GM21390 (cell line): Measurements from ENCODE around the gene ZP1.

Source experiments
- ATAC-seq: cut with Tn5 transposase; IDR thresholded peaks from one replicate; pipeline ENCODE4 v1.9.1; 2021; ENCODE audit not compliant: unreplicated experiment

ZP1 gene

DNA sequence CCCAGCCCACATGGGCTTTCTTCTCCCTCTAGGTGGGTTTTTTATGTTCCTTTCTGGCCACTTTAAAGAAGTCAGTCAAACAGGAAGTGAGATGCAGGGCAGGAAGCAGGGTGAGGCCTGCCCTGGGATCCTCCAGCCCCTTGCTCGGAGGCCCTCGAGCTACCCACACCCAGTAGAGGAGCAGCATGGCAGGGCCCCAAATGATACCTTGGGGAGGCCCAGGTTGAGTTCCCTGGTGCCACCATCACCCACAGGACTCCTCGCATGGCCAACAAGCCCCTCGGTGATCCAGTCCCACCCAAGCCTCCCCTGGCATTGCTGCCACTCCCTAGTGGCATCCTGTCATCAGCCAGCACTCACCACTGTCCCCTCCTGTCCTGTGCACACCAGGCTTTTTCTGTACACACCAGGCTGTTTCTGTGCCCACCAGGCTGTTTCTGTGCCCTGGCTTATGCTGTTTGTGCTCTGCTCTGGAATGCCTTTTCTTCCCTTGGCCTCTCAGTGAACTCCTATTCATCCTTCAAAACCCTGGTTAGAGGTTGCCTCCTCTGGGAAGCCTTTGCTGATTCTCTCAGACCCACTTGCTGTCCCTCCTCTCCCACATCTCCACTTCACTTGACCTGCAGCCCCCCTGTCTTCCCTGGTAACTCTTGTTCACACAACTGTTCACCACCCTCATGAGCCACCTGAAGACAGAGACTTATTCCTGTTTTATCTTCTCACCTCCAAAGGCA is 8.4 kb upstream of the ZP1 start:
- ATAC-seq: no peak

DNA sequence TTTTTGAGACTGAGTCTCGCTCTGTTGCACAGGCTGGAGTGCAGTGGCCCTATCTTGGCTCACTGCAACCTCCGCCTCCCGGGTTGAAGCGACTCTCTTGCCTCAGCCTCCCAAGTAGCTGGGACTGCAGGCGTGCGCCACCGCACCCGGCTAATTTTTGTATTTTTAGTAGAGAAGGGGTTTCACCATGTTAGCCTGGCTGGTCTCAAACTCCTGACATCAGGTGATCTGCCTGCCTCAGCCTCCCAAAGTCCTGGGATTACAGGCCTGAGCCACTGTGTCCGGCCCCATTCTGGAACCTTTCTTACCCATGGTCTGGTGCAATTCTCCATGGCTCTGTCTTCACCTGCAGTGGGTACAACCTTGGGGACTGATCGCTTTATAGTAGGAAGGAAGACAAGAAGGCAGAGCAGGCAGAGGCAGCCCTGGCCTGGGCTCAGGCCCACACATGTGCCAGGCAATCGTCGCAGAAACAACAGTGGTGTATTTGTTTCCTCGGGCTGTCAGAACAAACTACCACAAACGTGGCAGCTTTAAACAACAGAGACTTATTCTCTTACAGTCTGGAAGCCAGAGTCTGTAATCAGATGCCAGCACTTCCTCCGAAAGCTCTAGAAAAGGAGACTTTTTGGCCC is 7.6 kb upstream of the ZP1 start:
- no peak for ATAC-seq

DNA sequence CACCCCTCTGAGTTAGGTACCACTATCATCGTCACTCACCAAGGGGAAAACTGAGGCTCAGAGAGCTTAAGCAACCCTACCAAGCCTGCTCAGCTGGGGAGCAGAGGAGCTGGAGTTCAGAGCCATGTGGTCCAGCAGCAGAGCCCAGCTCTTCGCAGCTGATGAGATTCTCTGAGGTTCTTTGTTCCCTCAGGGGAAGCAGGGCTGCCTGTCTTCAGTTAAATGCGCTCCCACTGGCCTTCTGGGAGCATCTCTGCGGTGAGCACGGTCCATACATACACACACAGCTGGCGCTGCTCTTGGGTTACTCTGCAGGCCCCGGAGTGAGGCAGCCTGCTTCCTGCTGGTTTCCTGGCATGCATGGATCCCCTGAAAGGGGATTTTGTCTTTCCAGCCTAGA is 6.4 kb upstream of the ZP1 start:
- no peak for ATAC-seq

DNA sequence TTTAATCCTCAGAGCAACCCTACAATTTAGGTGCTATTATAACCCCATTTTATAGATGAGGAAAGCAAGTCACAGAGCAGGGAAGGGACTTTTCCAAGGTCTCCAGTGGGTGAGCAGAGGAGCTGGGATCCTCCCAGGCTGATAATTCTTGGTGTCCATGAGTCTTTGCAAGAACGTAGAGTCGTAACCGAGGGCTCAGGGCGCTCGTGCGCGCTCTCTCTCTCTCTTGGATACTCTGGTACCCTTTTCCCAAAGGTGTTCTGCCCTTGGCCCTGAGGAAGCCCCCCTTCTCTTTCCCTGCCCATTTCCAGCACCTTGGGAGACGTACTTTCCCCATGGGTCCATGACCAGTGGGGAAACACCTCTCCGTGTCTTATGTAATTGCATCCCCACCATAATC is 5.2 kb upstream of the ZP1 start:
- no peak for ATAC-seq

DNA sequence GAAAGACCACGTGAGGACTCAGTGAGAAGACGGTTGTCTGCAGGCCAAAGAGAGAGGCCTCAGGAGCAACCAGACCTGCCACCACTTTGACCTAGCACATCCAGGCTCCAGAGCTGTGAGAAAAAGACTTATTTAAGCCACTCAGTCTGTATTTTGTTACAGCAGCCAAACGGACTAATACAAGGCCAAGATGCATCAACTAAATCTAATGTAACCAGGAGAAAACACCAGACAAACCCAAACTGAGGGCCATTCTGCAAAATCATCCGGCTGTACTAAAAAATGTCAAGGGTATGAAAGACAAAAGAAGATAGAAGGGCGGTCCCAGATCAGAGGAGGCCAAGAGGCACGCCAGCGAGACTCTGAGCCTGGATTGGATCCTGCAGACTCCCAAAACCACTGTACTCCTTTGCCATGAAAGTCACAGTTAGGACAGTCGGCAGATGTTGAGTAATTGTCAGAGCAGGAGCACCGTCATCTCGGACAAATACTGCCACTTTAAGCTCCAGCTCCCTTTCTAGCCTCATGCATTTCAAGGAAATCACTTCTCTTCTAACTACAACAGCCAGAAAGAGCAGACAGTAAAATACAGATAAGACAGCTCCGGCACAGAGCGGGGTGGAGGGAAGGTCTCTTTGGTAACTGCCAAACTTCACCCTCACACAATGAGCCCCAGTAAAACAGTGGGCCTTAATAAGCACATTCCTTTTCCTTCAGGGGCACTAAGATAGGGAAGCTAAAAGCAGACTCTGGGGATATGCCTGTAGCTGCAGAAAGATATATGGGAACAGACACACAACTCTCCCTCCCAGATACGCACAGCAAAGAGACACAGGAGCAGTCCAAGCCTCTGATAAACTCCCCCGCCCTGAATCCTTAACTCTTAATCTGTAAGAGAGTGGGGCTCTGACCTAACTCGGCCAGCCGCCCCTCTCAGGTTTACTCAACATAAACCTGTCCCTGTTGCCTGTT is 3.5 kb upstream of the ZP1 start:
- no peak for ATAC-seq

DNA sequence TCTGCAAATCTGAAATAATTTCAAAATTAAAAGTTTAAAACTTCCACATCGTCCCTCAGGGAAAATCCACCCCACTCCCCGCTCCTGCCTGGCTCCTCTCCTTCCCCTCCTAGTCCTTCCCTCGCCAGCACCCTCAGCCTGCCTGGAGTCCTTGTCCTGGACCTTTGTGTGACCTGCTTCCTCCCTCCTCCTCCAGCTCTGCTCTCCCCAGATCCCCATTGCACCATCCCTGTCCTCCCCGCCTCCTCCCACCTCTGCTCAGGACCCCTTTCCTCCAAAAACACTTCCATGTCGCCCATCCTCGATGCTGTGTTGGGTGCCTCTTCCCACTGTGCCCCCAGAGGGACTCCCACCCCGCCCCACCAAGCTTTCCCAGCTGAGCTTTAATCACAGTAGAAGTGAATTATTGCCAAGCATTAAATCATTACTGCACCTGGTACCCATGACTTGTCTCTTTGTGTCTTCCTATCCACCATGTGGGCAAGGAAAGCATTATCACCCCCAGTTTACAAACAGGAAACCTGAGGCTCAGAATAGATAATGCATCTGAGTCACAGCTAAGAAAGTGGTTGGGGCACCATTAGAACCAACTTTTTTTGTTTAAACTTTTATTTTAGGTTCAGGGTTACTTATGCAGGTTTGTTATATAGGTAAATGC is 2.4 kb upstream of the ZP1 start:
- no peak for ATAC-seq

DNA sequence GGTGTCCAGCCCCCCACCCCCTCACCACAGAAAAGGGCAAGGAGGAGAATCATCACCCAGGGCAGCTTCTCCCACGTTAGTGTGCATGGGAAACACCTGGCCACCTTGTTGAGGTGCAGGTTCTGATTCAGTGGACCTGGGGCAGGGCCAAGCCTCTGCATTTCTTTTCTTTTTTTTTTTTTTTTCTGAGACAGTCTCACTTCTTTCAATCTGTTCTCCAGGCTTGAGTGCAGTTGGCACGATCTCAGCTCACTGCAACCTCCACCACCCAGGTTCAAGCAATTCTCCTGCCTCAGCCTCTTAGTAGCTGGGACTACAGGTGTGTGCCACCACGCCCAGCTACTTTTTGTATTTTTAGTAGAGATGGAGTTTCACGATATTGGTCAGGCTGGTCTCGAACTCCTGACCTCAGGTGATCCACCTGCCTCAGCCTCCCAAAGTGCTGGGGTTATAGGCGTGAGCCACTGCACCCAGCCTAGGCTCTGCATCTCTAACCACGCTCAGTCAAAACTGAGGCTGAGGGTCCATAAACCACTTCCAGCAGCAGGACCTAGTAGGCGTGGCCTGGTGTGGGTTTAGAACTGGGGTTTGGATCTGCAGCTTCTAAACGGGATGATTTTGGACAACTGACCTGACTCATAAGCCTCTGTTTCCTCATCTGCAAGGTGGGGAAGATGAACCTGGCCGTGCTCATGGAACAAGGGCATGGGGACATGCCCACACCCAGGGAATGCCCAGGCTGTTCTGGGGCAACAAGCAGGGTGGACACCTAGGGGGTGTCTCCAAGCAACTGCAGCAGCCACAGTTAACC is 734 bp downstream of the ZP1 start:
- ATAC-seq: no peak

DNA sequence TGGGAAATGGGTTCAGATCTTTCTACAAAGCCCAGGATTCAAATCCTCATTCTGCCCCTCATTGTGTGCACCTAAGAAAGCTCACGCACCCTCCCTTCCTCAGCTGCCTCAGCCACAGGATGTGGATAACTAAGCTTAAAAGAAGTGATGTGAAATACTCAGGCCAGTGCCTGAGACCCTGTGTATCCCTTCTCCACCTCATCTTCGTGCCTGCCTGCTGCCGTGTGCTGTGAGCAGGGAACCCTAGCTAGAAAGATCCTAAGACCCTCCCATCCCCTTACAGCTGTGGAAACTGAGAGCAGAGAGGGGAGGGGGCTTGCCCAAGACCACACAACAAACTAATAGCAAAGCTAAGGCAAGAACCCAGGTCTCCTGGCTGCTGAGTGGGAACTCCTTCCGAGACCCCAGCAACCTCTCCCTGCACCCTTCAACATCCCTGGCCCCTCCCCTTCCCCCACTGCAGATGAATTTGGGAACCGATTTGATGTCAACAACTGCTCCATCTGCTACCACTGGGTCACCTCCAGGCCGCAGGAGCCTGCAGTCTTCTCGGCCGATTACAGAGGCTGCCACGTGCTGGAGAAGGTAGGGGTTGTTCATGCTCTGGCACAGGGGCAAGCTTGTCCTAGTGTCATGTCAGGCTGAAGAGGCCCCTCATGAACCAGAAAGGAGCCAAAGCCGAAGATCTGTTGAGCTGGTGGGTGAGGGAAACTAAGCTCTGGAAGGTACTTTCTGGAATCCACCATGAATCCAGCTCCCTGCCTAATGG is 1.5 kb downstream of the ZP1 start:
- no peak for ATAC-seq

DNA sequence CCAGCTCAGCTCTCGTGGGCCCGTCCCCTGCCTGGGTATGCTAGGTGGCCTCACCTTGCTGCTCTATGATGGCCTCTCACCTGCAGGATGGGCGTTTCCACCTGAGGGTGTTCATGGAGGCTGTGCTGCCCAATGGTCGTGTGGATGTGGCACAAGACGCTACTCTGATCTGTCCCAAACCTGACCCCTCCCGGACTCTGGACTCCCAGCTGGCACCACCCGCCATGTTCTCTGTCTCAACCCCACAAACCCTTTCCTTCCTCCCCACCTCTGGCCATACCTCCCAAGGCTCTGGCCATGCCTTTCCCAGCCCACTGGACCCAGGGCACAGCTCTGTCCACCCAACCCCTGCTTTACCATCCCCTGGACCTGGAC is 2.1 kb downstream of the ZP1 start:
- no peak for ATAC-seq

DNA sequence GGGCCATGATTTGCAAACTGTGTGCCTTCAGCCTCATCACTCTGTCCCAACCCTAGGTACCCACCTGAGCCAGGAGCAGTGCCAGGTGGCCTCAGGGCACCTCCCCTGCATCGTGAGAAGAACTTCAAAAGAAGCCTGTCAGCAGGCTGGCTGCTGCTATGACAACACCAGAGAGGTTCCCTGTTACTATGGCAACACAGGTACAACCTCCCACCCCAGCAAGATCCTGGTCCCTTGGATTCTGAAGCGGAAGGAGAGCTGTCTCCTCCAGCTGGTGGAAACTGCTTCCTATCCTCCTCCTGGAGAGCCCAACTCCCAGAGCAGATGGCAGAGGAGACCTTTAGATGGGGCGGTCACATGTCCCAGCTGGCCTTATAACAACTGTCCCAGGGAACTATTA is 2.9 kb downstream of the ZP1 start:
- ATAC-seq: no peak

DNA sequence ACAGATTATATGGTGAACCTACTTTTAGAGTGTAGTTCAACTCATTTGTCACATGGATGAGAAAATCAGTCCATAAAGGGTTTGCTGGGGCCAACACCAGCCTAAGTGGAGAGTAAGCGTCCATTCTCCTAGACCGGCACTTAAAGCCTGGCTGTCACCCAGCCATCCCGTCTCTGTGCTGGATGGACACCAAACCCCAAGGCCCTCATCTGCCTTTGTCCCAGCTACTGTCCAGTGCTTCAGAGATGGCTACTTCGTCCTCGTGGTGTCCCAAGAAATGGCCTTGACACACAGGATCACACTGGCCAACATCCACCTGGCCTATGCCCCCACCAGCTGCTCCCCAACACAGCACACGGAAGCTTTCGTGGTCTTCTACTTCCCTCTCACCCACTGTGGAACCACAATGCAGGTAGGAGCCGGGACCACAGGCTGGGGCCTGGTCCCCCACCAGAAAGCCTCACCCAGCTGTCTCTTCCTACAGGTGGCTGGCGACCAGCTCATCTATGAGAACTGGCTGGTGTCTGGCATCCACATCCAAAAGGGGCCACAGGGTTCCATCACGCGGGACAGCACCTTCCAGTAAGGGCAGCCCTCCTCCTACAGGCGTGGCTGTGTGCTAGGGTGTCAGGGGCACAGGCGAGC is 3.5 kb downstream of the ZP1 start:
- no peak for ATAC-seq

DNA sequence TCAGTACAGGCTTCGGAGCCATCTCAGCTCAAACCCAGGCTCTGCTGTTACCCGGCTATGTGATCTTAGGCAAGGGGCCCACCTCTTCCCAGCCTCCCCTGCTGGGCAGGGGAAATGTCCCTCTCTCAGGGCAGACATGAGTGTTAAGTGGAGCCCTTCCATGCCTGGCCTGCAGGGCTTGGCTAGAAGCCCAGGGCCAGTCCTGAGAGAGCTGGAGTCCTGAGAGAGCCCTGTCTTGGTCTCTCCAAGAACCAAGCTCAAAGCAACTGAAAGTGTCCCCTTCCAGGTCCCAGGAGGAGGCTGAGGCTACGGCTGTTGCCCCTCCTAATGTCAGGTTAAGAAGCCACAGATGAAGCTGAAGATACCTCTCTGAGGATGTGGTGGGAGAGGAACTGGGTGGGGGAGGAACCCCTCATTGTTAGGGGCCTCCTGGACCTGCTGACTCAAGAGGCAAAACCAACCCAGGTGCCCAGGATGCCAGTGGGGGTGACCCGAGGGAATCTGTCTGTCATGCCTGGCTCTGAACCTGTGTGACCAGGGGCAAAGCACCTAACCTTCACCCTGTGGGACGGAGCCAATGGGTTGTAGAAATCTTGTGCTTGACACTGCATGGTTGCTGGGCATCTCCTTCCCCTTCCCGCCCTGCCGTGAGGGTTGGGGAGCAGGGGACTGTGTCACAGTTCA is 4.2 kb downstream of the ZP1 start:
- no peak for ATAC-seq

DNA sequence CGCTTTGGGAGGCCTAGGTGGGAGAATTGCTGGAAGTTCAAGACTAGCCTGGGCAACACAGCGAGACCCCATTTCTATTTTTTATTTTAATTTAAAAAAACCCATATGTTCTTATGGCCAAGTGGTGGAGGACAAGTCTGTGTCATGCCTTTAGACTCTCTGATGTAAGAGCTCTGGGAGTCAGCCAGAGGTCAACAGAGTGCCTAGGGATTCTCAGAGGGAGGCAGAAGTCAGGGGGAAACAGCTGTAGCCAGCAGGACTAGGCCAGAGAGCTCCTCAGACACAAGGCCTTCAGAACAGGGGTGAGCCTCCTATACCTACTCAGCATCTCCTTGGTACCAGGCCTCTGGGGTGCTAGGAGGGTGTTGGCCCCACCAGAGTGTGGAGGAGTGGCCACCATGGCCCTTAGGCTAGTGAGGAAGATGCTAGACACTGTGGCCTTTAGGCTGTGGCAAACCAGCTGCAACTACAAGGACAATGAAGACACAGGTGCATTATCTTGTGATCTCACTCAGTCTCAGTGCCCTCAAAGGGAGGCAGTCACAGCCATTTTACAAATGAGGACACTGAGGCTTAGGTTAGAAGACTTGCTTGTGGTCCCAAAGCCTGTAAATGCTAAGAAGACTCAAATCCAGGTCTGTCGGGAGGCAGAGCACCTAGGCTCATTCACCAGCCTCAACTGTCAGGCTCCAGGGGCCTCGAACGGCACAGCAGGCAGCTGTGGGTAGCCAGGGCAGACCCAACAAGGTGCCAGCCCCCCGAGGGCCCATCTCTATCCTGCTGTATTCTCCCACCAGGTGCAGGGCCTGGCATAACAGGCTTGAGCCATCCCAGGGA is 5.0 kb downstream of the ZP1 start:
- ATAC-seq: no peak

DNA sequence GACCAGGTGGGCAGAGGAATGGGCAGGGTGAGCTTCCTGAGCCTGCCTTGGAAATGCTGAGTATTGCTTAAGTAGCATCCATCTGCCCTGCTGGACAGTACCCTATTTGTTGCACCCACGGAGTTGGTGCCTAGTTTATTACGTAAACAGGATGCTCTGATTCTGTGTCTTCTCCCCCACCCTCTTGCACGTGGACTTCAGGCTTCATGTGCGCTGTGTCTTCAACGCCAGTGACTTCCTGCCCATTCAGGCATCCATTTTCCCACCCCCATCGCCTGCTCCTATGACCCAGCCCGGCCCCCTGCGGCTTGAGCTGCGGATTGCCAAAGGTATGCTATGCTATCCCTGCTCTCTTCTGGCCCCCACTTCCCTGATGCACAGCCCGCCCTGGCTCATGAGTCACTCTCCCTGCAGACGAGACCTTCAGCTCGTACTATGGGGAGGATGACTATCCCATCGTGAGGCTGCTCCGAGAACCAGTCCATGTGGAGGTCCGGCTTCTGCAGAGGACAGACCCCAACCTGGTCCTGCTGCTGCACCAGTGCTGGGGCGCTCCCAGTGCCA is 5.7 kb downstream of the ZP1 start:
- no peak for ATAC-seq

DNA sequence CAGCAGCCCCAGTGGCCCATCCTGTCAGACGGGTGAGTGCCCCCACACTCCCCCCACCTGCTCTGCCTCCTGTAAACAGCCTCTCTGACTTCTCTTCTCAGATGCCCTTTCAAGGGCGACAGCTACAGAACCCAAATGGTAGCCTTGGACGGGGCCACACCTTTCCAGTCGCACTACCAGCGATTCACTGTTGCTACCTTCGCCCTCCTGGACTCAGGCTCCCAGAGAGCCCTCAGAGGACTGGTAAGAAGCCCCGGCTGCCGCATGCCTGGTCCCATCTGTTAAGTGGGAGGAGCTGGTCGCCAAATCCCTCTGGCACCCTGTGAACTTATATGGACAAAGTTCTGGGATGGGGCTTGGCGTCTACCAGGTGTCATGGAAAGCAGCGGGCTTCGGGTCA is 6.2 kb downstream of the ZP1 start:
- no peak for ATAC-seq

DNA sequence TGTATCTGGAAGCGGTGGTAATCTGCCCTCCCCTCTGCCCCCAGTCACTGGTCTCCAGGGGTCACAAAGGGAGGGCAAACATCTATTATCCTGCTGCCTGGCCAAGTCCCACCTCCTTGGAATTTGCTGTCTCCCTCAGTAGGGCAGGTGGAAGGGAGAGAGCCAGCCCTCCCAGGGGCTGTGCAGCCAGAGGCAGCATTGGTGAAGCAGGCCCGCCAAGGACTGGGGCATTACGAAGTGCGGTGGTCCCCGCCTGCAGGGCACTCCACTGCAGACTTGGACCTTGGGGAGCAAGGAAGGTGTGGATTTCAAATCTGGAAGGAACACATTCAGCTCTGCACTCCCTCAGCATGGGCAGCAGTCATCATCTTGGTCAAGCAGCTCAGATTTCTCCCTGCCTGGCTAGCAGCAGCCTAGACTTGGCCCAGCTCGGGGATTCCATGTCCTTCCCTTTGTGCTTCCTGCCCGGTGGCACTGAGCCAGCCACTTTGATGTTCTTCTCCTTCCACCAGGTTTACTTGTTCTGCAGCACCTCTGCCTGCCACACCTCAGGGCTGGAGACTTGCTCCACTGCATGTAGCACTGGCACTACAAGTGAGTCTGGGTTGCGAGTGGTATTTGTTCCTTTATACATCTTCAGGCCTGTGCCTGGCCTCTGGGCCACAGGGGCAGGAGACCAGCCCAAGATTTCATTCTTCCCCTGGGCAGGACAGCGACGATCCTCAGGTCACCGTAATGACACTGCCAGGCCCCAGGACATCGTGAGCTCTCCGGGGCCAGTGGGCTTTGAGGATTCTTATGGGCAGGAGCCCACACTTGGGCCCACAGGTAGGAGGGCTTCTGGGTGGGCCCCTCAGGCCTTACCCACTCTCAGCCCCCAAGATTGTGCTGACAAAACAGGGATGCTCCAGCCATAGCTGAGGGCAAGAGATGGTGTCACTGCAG is 7.4 kb downstream of the ZP1 start:
- no peak for ATAC-seq
